Activated CD4-positive, alpha-beta T cell treated with anti-CD3 and anti-CD28 coated beads for 36 hours (primary cell): ENCODE results near the gene FSIP1. TPM values are rescaled to one million over a fixed set of nuclear protein-coding genes. Genes with fewer than 3 reads are reported as not detected.

Experiments used
- ATAC-seq: fragments of 200-7000 bp; cut with Tn5 transposase; one replicate; pipeline ENCODE4 v1.10.0; 2021; ENCODE audit warnings: mild to moderate bottlenecking, moderate library complexity
- CTCF ChIA-PET: fragments of 350-600 bp; sonication (Branson Sonifier 250); formaldehyde crosslinking; loops from one replicate; lab custom pipeline; 2021; ENCODE audit warnings: antibody characterized with exemption; lab: Charles Lee
- POLR2A ChIA-PET: fragments of 350-600 bp; sonication (Branson Sonifier 250); formaldehyde crosslinking; loops from one replicate; lab custom pipeline; 2021; ENCODE audit warnings: antibody characterized with exemption, inconsistent platforms; lab: Charles Lee
- DNase-seq: peaks from one replicate; pipeline ENCODE4 v3.0.0-alpha.2; 2020
- H3K27ac Mint-ChIP-seq: one replicate; pipeline ENCODE4 v1.8.0; 2021; ENCODE audit warnings: mixed read lengths
- H3K27me3 Mint-ChIP-seq: one replicate; pipeline ENCODE4 v1.8.0; 2021; ENCODE audit warnings: mixed read lengths
- H3K36me3 Mint-ChIP-seq: one replicate; pipeline ENCODE4 v1.8.0; 2021; ENCODE audit warnings: low read depth, mixed read lengths
- H3K4me1 Mint-ChIP-seq: one replicate; pipeline ENCODE4 v1.8.0; 2021; ENCODE audit warnings: mixed read lengths
- H3K4me3 Mint-ChIP-seq: one replicate; pipeline ENCODE4 v1.8.0; 2021; ENCODE audit warnings: mild to moderate bottlenecking, moderate library complexity, mixed read lengths
- H3K9me3 Mint-ChIP-seq: one replicate; pipeline ENCODE4 v1.8.0; 2021; ENCODE audit warnings: low read depth, mixed read lengths
- intact Hi-C, 2 experiments: fragments of 100-400 bp; cut with DNase I in 1 of 2; cut with micrococcal nuclease in 1 of 2; formaldehyde crosslinking; loops; one replicate each; pipeline versions ENCODE4 v1.14.2 to v1.15.1; 2022 to 2024; cut with DNase I, micrococcal nuclease
- total RNA-seq, 2 experiments: library from RNA; stranded (reverse); gene quantifications; one replicate each; pipeline ENCODE4 v1.2.3, GENCODE V29; 2021

Gene FSIP1
- total RNA-seq, 2 experiments from 2014 or later: 0.25 to 0.32 TPM

DNA sequence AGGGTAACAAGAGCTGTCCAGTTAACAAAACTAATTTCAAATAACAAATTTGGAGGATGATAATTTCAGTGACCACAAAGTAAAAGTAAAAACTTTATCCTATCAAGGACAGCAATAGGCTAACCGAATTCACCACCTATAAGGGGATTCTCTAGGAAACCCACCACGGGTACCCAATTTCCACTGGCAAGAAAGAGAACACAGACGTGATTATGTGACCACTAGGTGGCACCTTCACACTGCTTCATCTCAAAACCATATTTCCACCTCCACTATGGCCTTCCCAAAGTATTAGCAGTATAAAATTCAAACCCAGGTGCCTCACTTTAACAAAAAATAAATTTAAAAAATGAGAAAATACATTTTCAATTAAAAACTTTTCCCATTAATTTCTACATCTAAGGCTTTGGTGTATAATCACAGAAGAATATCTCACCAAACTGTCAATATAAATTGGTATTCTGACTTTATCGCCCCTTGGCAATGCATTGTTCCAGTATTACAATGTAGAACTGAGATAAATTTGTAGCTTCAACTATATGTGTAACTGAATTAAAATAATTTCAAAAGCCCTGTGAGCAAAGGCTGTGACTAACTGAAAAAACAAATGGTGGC is 96.5 kb downstream of the FSIP1 start:
- ATAC-seq (no peak), DNase-seq (peak; percentile 46)
- H3K4me3 Mint-ChIP-seq: no peak overlapping the region
- peaks cover 1% of the 10 kb centered on the region for H3K4me1 Mint-ChIP-seq
- no peaks in the 10 kb centered on the region for H3K27me3 Mint-ChIP-seq
- ChIA-PET POLR2A (interaction anchor here (0.6 kb wide), 1 partner anchor 177 kb away, joined by 3 read pairs; no protein-coding TSS in a partner anchor), CTCF (interaction anchor here (0.5 to 10.8 kb wide), 31 partner anchors 9 to 687 kb away, joined by 3 to 153 read pairs (median 3); partner anchors contain the start of gene THBS1)
- H3K9me3 Mint-ChIP-seq: no peaks in the 10 kb centered on the region
- no peaks in the 10 kb centered on the region for H3K36me3 Mint-ChIP-seq
- H3K27ac Mint-ChIP-seq: no peak overlapping the region
- intact Hi-C loops: loop anchor here (1.0 to 10.0 kb wide), 5 partner anchors 71 to 589 kb away; partner anchors contain the start of gene THBS1 (in 1 of the 2)

- no peaks in the 10 kb centered on the region for H3K9me3 Mint-ChIP-seq
- ChIA-PET POLR2A (no interaction called here), CTCF (interaction anchor here (0.6 to 10.8 kb wide), 27 partner anchors 9 to 688 kb away, joined by 3 to 153 read pairs (median 3); partner anchors contain the start of gene THBS1)
- DNase-seq: no peak
- no peaks in the 10 kb centered on the region for H3K4me1 Mint-ChIP-seq
- H3K27me3 Mint-ChIP-seq: no peaks in the 10 kb centered on the region
- no peaks in the 10 kb centered on the region for H3K36me3 Mint-ChIP-seq
- no peak for ATAC-seq
- H3K27ac Mint-ChIP-seq: no peak overlapping the region
- H3K4me3 Mint-ChIP-seq: no peak overlapping the region
- intact Hi-C loops: loop anchor here (2.0 to 10.0 kb wide), 4 partner anchors 103 to 589 kb away; partner anchors contain the start of gene THBS1 (in 1 of the 2)
These were observed 97.3 kb downstream of the FSIP1 start for GRCh38 chr15:39685367-39685766.

GRCh38 chr15:39684233-39684632 is 98.4 kb downstream of the FSIP1 start:
- Mint-ChIP-seq H3K4me1 (no peaks in the 10 kb centered on the region), H3K4me3 (no peak overlapping the region), H3K36me3 (no peaks in the 10 kb centered on the region), H3K27me3 (no peaks in the 10 kb centered on the region), H3K9me3 (no peaks in the 10 kb centered on the region), H3K27ac (no peak overlapping the region)
- CTCF ChIA-PET: interaction anchor here (0.6 to 10.8 kb wide), 7 partner anchors 10 to 236 kb away, joined by 3 to 153 read pairs (median 3); partner anchors contain the start of gene GPR176
- intact Hi-C loops: loop anchor here in 1 of 2 experiments (2.0 to 10.0 kb wide), 2 partner anchors 191 to 591 kb away; no protein-coding TSS in a partner anchor
- POLR2A ChIA-PET: no interaction called here
- ATAC-seq (no peak), DNase-seq (no peak)

GRCh38 chr15:39682366-39682765 is 100.3 kb downstream of the FSIP1 start:
- intact Hi-C loops: loop anchor here in 1 of 2 experiments (10.0 kb wide), 1 partner anchor 592 kb away; no protein-coding TSS in a partner anchor
- no peak for ATAC-seq
- DNase-seq: no peak
- Mint-ChIP-seq H3K4me3 (no peak overlapping the region), H3K9me3 (no peaks in the 10 kb centered on the region), H3K36me3 (no peaks in the 10 kb centered on the region), H3K4me1 (no peaks in the 10 kb centered on the region), H3K27ac (no peak overlapping the region), H3K27me3 (no peaks in the 10 kb centered on the region)
- ChIA-PET POLR2A (no interaction called here), CTCF (interaction anchor here (0.6 to 1.2 kb wide), 2 partner anchors 22 to 74 kb away, joined by 3 to 4 read pairs; no protein-coding TSS in a partner anchor)

DNA sequence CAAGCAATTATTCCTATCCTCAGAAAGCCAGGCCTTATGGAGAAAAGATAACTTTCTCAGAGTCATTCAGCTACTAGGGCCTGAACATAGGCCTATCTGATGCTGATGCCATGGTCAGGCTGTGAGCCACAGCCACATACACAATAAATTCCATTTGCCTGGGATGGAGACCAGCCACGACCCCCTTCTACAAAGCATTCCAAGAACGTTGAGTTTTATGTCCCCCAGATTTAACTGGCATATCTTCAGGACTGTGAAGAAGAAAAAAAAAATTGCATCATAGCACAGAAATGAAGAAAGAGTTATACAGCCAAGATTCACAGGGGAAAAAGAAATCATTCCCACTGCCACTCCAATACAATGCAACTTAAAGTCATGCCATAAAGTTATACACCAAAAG is 101.8 kb downstream of the FSIP1 start:
- Mint-ChIP-seq H3K4me1 (no peaks in the 10 kb centered on the region), H3K9me3 (no peaks in the 10 kb centered on the region), H3K4me3 (no peak overlapping the region), H3K36me3 (no peaks in the 10 kb centered on the region), H3K27ac (no peak overlapping the region), H3K27me3 (no peaks in the 10 kb centered on the region)
- intact Hi-C loops: loop anchor here in 1 of 2 experiments (10.0 kb wide), 1 partner anchor 594 kb away; no protein-coding TSS in a partner anchor
- ChIA-PET POLR2A (no interaction called here), CTCF (interaction anchor here (1.0 to 2.9 kb wide), 2 partner anchors 76 to 106 kb away, joined by 3 to 14 read pairs; no protein-coding TSS in a partner anchor)
- ATAC-seq (no peak), DNase-seq (no peak)

GRCh38 chr15:39672666-39673065 is 110.0 kb downstream of the FSIP1 start:
- Mint-ChIP-seq H3K4me3 (no peak overlapping the region), H3K4me1 (no peaks in the 10 kb centered on the region), H3K27me3 (no peaks in the 10 kb centered on the region), H3K36me3 (no peaks in the 10 kb centered on the region), H3K27ac (no peak overlapping the region), H3K9me3 (no peaks in the 10 kb centered on the region)
- DNase-seq: no peak
- intact Hi-C loops: no loop called here
- ChIA-PET CTCF (interaction anchor here (1.2 kb wide), 1 partner anchor 128 kb away, joined by 3 read pairs; no protein-coding TSS in a partner anchor), POLR2A (no interaction called here)
- ATAC-seq: no peak

- ATAC-seq (no peak), DNase-seq (no peak)
- Mint-ChIP-seq H3K9me3 (no peaks in the 10 kb centered on the region), H3K27me3 (no peaks in the 10 kb centered on the region), H3K4me1 (no peaks in the 10 kb centered on the region), H3K27ac (no peak overlapping the region), H3K4me3 (no peak overlapping the region), H3K36me3 (no peaks in the 10 kb centered on the region)
- CTCF ChIA-PET: interaction anchor here (1.0 to 1.2 kb wide), 2 partner anchors 14 to 129 kb away, joined by 3 to 5 read pairs; no protein-coding TSS in a partner anchor
- intact Hi-C loops: no loop called here
- POLR2A ChIA-PET: no interaction called here
These were observed 110.5 kb downstream of the FSIP1 start for GRCh38 chr15:39672184-39672583.

DNA sequence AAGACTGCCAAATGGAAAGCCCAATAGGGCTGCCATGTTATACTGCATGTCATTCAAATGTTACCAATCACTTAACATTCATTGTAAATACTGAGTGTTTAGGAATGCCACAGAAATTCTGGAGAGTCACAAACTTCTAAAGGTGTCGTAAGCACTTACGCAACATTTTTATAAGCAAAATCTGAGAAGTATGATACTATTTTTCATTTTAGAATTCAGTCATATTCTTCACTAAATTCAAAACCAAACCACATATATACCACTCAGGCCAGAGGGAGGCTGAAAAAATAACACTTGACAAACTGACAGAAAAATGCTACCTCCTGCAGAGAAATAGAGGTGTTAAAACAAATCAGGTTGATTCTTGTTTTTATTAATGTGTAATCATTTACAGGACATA is 112.0 kb downstream of the FSIP1 start:
- H3K4me1 Mint-ChIP-seq: no peaks in the 10 kb centered on the region
- no peaks in the 10 kb centered on the region for H3K36me3 Mint-ChIP-seq
- ChIA-PET POLR2A (no interaction called here), CTCF (interaction anchor here (1.2 kb wide), 1 partner anchor 8 kb away, joined by 4 read pairs; no protein-coding TSS in a partner anchor)
- intact Hi-C loops: no loop called here
- no peak overlapping the region for H3K27ac Mint-ChIP-seq
- H3K27me3 Mint-ChIP-seq: no peaks in the 10 kb centered on the region
- no peak for DNase-seq
- no peak overlapping the region for H3K4me3 Mint-ChIP-seq
- H3K9me3 Mint-ChIP-seq: no peaks in the 10 kb centered on the region
- ATAC-seq: no peak

GRCh38 chr15:39669661-39670060 is 113.0 kb downstream of the FSIP1 start:
- no peak for ATAC-seq
- intact Hi-C loops: loop anchor here in 1 of 2 experiments (5.0 kb wide), 1 partner anchor 67 kb away; no protein-coding TSS in a partner anchor
- CTCF ChIA-PET: interaction anchor here (1.0 to 1.2 kb wide), 2 partner anchors 9 to 16 kb away, joined by 3 to 4 read pairs; no protein-coding TSS in a partner anchor

GRCh38 chr15:39669241-39669640 is 113.4 kb downstream of the FSIP1 start:
- peaks cover 4% of the 10 kb centered on the region for H3K27me3 Mint-ChIP-seq
- H3K9me3 Mint-ChIP-seq: no peaks in the 10 kb centered on the region
- POLR2A ChIA-PET: no interaction called here
- ATAC-seq (no peak), DNase-seq (no peak)
- no peaks in the 10 kb centered on the region for H3K36me3 Mint-ChIP-seq
- CTCF ChIA-PET: interaction anchor here (1.0 to 1.2 kb wide), 2 partner anchors 10 to 17 kb away, joined by 3 to 4 read pairs; no protein-coding TSS in a partner anchor
- H3K27ac Mint-ChIP-seq: no peak overlapping the region
- intact Hi-C loops: loop anchor here in 1 of 2 experiments (5.0 kb wide), 1 partner anchor 67 kb away; no protein-coding TSS in a partner anchor
- no peaks in the 10 kb centered on the region for H3K4me1 Mint-ChIP-seq
- no peak overlapping the region for H3K4me3 Mint-ChIP-seq

More at GRCh38 chr15:39669661-39670060, 113.0 kb downstream of the FSIP1 start:
- Mint-ChIP-seq H3K27me3 (no peaks in the 10 kb centered on the region), H3K36me3 (no peaks in the 10 kb centered on the region), H3K27ac (no peak overlapping the region), H3K4me1 (no peaks in the 10 kb centered on the region), H3K9me3 (no peaks in the 10 kb centered on the region), H3K4me3 (no peak overlapping the region)
- POLR2A ChIA-PET: no interaction called here
- DNase-seq: no peak

DNA sequence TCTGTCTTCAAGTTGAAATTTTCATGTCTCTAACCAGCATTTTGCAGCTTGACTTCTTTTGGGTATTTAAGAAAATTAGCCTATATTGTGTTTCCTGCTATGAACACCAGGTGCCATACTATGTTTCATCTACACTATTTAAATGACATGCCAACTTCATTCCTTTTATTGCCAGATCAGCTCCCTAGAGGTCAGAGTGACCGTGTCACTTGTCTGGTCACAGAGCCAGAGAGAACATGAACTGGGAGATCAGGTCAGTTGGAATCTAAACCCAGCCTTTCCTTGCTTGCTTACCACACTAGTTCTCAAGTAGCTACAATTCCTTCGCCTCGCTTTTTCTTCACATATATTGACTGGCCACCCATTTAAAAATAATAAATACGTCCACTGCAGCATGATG is 114.2 kb downstream of the FSIP1 start:
- Mint-ChIP-seq H3K27ac (no peak overlapping the region), H3K4me1 (no peaks in the 10 kb centered on the region), H3K27me3 (peaks cover 5% of the 10 kb centered on the region), H3K4me3 (no peak overlapping the region), H3K9me3 (no peaks in the 10 kb centered on the region), H3K36me3 (no peaks in the 10 kb centered on the region)
- intact Hi-C loops: loop anchor here in 1 of 2 experiments (5.0 kb wide), 1 partner anchor 66 kb away; no protein-coding TSS in a partner anchor
- ATAC-seq: no peak
- ChIA-PET CTCF (no interaction called here), POLR2A (no interaction called here)
- no peak for DNase-seq
